ENCODE data around the gene TRMT44.

- no peak for TF ChIP-seq CTCF (IDR thresholded peaks at IDR 0.05)
- no peak for TF ChIP-seq EZH2 (IDR thresholded peaks at IDR 0.05; ENCODE audit: borderline replicate concordance, insufficient read depth, low read depth, low read length, poor library complexity, severe bottlenecking)
Measured at GRCh38 chr4:8401665-8402064, 38.9 kb upstream of the TRMT44 start.
